Smooth muscle cell (in vitro differentiated cells): ENCODE measurements around the gene PELO. TPM values are rescaled to one million over a fixed set of nuclear protein-coding genes. Genes with fewer than 3 reads are reported as not detected.

Experiments
- DNase-seq: peaks from one replicate; lab custom pipeline; 2025; ENCODE audit not compliant: unreplicated experiment; lab: John Stamatoyannopoulos, UW
- H2AFZ ChIP-seq: fragments of 200-600 bp; sonication (generic); 2 replicates; pipeline ENCODE4 v1.6.0; 2016; ENCODE audit warnings: antibody characterized with exemption, low read depth, mild to moderate bottlenecking
- H3F3A ChIP-seq: fragments of 200-600 bp; sonication (generic); 2 replicates; pipeline ENCODE4 v1.6.0; 2017; ENCODE audit warnings: antibody characterized with exemption, low read depth
- H3K27ac ChIP-seq: fragments of 200-600 bp; sonication (generic); 2 replicates; pipeline ENCODE4 v1.5.1; 2016; ENCODE audit warnings: low read depth, mild to moderate bottlenecking
- H3K27me3 ChIP-seq: fragments of 200-600 bp; sonication (generic); 2 replicates; pipeline ENCODE4 v1.6.1; 2016; ENCODE audit warnings: low read depth, mild to moderate bottlenecking
- H3K36me3 ChIP-seq: fragments of 200-600 bp; sonication (generic); 2 replicates; pipeline ENCODE4 v1.5.1; 2016; ENCODE audit warnings: low read depth
- H3K4me1 ChIP-seq: fragments of 200-600 bp; sonication (generic); 2 replicates; pipeline ENCODE4 v1.5.1; 2016; ENCODE audit warnings: low read depth
- H3K4me2 ChIP-seq: fragments of 200-600 bp; sonication (generic); 2 replicates; pipeline ENCODE4 v1.6.0; 2016; ENCODE audit warnings: mild to moderate bottlenecking
- H3K4me3 ChIP-seq: fragments of 200-600 bp; sonication (generic); 2 replicates; pipeline ENCODE4 v1.5.1; 2016; ENCODE audit warnings: mild to moderate bottlenecking
- H3K79me2 ChIP-seq: fragments of 200-600 bp; sonication (generic); 2 replicates; pipeline ENCODE4 v1.6.0; 2016; ENCODE audit warnings: low read depth, mild to moderate bottlenecking
- H3K9ac ChIP-seq: fragments of 200-600 bp; sonication (generic); 2 replicates; pipeline ENCODE4 v1.6.0; 2016; ENCODE audit warnings: low read depth
- H3K9me3 ChIP-seq: fragments of 200-600 bp; sonication (generic); replicated peaks from 2 replicates; pipeline ENCODE4 v1.5.1; 2016; ENCODE audit warnings: low read depth
- H4K20me1 ChIP-seq: fragments of 200-600 bp; sonication (generic); 2 replicates; pipeline ENCODE4 v1.6.0; 2016; ENCODE audit warnings: low read depth
- WGBS: methylation state at CpG from one replicate; pipeline ENCODE4 v1.1.7; 2016; ENCODE audit warnings: low lambda C conversion rate; 5-methylcytosine and 5-hydroxymethylcytosine counted together
- polyA plus RNA-seq: library from polyadenylated mRNA; unstranded; fragments of >200 nt; fragmentation: Nextera tagmentation; extraction: Ambion mirVana; gene quantifications from 2 replicates; pipeline ENCODE4 v1.2.1, GENCODE V29; 2016
- total RNA-seq: library from RNA; depleted of rRNA; stranded (reverse); fragments of >200 nt; gene quantifications from 2 replicates; pipeline ENCODE4 v1.2.3, GENCODE V29; 2014
- TF ChIP-seq, protein P1 (sequence below): fragments of 200-600 bp; sonication (generic); IDR thresholded peaks from 2 replicates; pipeline ENCODE4 v1.5.1; 2017; ENCODE audit warnings: borderline replicate concordance, mild to moderate bottlenecking, antibody characterized with exemption; ENCODE audit not compliant: insufficient read depth, poor library complexity, severe bottlenecking

The PELO gene
- total and polyA plus RNA-seq, 2 experiments from 2014 or later: 37.0 to 88.2 TPM

- TF ChIP-seq, protein P1, sequence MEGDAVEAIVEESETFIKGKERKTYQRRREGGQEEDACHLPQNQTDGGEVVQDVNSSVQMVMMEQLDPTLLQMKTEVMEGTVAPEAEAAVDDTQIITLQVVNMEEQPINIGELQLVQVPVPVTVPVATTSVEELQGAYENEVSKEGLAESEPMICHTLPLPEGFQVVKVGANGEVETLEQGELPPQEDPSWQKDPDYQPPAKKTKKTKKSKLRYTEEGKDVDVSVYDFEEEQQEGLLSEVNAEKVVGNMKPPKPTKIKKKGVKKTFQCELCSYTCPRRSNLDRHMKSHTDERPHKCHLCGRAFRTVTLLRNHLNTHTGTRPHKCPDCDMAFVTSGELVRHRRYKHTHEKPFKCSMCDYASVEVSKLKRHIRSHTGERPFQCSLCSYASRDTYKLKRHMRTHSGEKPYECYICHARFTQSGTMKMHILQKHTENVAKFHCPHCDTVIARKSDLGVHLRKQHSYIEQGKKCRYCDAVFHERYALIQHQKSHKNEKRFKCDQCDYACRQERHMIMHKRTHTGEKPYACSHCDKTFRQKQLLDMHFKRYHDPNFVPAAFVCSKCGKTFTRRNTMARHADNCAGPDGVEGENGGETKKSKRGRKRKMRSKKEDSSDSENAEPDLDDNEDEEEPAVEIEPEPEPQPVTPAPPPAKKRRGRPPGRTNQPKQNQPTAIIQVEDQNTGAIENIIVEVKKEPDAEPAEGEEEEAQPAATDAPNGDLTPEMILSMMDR: no peak
- no peaks in the 10 kb centered on the region for H3K36me3 ChIP-seq
- no peak overlapping the region for H2AFZ ChIP-seq
- H3K9ac ChIP-seq: no peak overlapping the region
- no peak overlapping the region for H3K4me2 ChIP-seq
- H4K20me1 ChIP-seq: no peaks in the 10 kb centered on the region
- no peaks in the 10 kb centered on the region for H3K27me3 ChIP-seq
- no peaks in the 10 kb centered on the region for H3F3A ChIP-seq
- WGBS: 94% methylated on average over 1 of the region's 1 CpG
- H3K27ac ChIP-seq: no peak overlapping the region
- H3K79me2 ChIP-seq: no peaks in the 10 kb centered on the region
- no peak for DNase-seq
- H3K4me1 ChIP-seq: no peaks in the 10 kb centered on the region
- H3K4me3 ChIP-seq: no peak overlapping the region
- no peaks in the 10 kb centered on the region for H3K9me3 ChIP-seq
These were observed 26.9 kb upstream of the PELO start for GRCh38 chr5:52760695-52761366.

GRCh38 chr5:52767217-52767743 lies 20.4 kb upstream of the PELO start:
- H3K4me1 ChIP-seq: no peaks in the 10 kb centered on the region
- no peaks in the 10 kb centered on the region for H4K20me1 ChIP-seq
- H3K36me3 ChIP-seq: no peaks in the 10 kb centered on the region
- H3K79me2 ChIP-seq: no peaks in the 10 kb centered on the region
- H2AFZ ChIP-seq: no peak overlapping the region
- no peaks in the 10 kb centered on the region for H3K27me3 ChIP-seq
- no peaks in the 10 kb centered on the region for H3K9me3 ChIP-seq
- no peak overlapping the region for H3K27ac ChIP-seq
- no peak overlapping the region for H3K4me3 ChIP-seq
- H3K9ac ChIP-seq: no peak overlapping the region
- WGBS: 97% methylated on average over 2 of the region's 2 CpGs
- no peak overlapping the region for H3K4me2 ChIP-seq
- H3F3A ChIP-seq: peaks cover 4% of the 10 kb centered on the region
- DNase-seq: no peak
- TF ChIP-seq, protein P1: no peak

DNA sequence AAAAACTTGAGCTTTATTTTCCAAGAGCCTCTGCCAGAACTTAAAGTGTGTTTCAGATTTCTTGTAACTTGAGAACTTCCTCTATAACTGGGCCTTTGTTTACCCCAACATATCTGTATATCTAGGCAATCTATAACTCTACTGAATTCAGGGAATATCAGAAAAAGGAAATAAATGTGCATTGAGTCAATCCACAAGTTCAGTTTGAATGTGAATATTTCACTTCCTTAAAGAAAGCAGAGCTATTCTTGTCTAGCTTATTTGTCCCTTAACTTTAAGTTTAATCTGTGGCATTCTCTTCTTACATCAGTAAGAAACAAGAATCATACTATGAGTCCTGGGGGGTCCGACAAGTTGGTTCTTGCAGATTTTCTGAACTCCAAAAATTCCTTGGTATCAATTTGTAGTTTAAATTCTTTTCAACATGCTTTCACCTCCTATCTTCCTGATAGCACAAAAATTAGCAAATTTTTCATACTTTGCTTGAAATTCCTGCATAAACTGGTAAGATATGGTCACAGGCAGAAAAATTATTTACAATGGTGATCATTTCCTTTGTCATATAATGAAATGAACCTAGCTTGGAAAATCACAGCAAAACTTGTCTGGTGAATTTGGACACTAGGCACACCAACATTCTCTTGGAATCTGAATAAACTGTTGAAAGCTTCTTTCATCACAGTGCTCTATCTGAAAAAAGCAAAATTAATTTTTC lies 19.8 kb upstream of the PELO start:
- Histone ChIP-seq H3K4me1 (no peaks in the 10 kb centered on the region), H3K9ac (no peak overlapping the region), H2AFZ (no peak overlapping the region), H3K9me3 (no peaks in the 10 kb centered on the region), H3K27ac (no peak overlapping the region), H3K79me2 (no peaks in the 10 kb centered on the region), H4K20me1 (no peaks in the 10 kb centered on the region), H3K27me3 (no peaks in the 10 kb centered on the region), H3F3A (peaks cover 4% of the 10 kb centered on the region), H3K4me2 (no peak overlapping the region), H3K36me3 (no peaks in the 10 kb centered on the region), H3K4me3 (no peak overlapping the region)
- 94% methylated on average over 1 of the region's 1 CpG for WGBS
- no peak for DNase-seq
- TF ChIP-seq, protein P1: no peak
